K562 (cell line): ENCODE measurements around the gene CCM2. TPM values are rescaled to one million over a fixed set of nuclear protein-coding genes. Genes with fewer than 3 reads are reported as not detected.

ENCODE experiments used
- ATAC-seq: fragments of 200-7000 bp; cut with Tn5 transposase; 3 replicates; pipeline ENCODE4 v1.9.1; 2020; ENCODE audit warnings: moderate library complexity
- BruUV-seq: library from RNA; stranded (reverse); fragments of 400-500 nt; replicated peaks from 2 replicates; lab custom pipeline; 2021; lab: Mats Ljungman, UMichigan
- CTCF ChIA-PET: fragments of 300-600 bp; formaldehyde crosslinking; extraction: SDS; loops from one replicate; lab custom pipeline; 2021; ENCODE audit warnings: low intra/inter-chr PET ratio; lab: Yijun Ruan, JAX
- POLR2A ChIA-PET: fragments of 300-600, 350-650 bp; sonication (Branson Sonifier 250); formaldehyde crosslinking; extraction: SDS; loops from one replicate; lab custom pipeline; 2021; ENCODE audit warnings: antibody characterized with exemption, inconsistent platforms; lab: Yijun Ruan, JAX
- DNase-seq, 4 experiments: peaks; one replicate each; pipeline versions ENCODE4 v3.0.0 to v3.0.0-alpha.2; 2011 to 2018; ENCODE audit warnings: low spot score in 3 of 4, mixed read lengths in 3 of 4; ENCODE audit errors: extremely low read depth in 1 of 4
- FAIRE-seq: peaks from 2 replicates; lab custom pipeline; 2011; peaks lifted over from hg19 to GRCh38; lab: Jason Lieb, UNC
- H2AFZ ChIP-seq: 2 replicates; pipeline ENCODE4 v1.6.0; 2011; ENCODE audit warnings: low read depth, low read length, control low read depth, inconsistent platforms
- H3K27ac ChIP-seq: fragments of 200-600 bp; 3 replicates; pipeline ENCODE4 v1.8.0; 2011; ENCODE audit warnings: low read depth, mild to moderate bottlenecking, control low read depth, inconsistent platforms, low read length, moderate library complexity, mixed read lengths; ENCODE audit errors: extremely low read depth
- H3K27me3 ChIP-seq, 2 experiments: fragments of 300-600 bp in 1 of 2; 2 replicates in 1 of 2; 3 replicates in 1 of 2; pipeline versions ENCODE4 v1.6.0 to v1.8.0; 2011; ENCODE audit warnings: inconsistent platforms in 2 of 2, low read length in 2 of 2, mild to moderate bottlenecking in 1 of 2, mixed read lengths in 1 of 2, moderate library complexity in 1 of 2; ENCODE audit not compliant: control insufficient read depth in 2 of 2, insufficient read depth in 2 of 2
- H3K36me3 ChIP-seq: fragments of 300-600 bp; 3 replicates; pipeline ENCODE4 v1.8.0; 2011; ENCODE audit warnings: mild to moderate bottlenecking, low read length, inconsistent platforms; ENCODE audit not compliant: control insufficient read depth, insufficient read depth
- H3K4me1 ChIP-seq, 2 experiments: fragments of 200-600 bp in 1 of 2; replicated peaks in 1 of 2; 2 replicates in 1 of 2; 3 replicates in 1 of 2; pipeline versions ENCODE4 v1.5.1 to v1.8.0; 2011; ENCODE audit warnings: inconsistent platforms in 2 of 2, low read length in 2 of 2, mild to moderate bottlenecking in 1 of 2, mixed read lengths in 1 of 2, moderate library complexity in 1 of 2; ENCODE audit not compliant: control insufficient read depth in 2 of 2, insufficient read depth in 2 of 2
- H3K4me2 ChIP-seq: 2 replicates; pipeline ENCODE4 v1.6.1; 2011; ENCODE audit warnings: low read length, control low read depth, inconsistent platforms, mixed read lengths; ENCODE audit not compliant: insufficient read depth
- H3K4me3 ChIP-seq: fragments of 200-600 bp; sonication (generic), shearing (Covaris generic); 2 replicates; pipeline ENCODE4 v1.5.1; 2016; ENCODE audit warnings: control low read depth, inconsistent platforms
- H3K79me2 ChIP-seq: fragments of 200-600 bp; 3 replicates; pipeline ENCODE4 v1.8.0; 2011; ENCODE audit warnings: low read length, inconsistent platforms; ENCODE audit not compliant: control insufficient read depth, insufficient read depth
- H3K9ac ChIP-seq, 2 experiments: 2 replicates each; pipeline versions ENCODE4 v1.6.0 to v1.6.1; 2011; ENCODE audit warnings: low read depth in 2 of 2, low read length in 2 of 2, control low read depth in 1 of 2, inconsistent platforms in 1 of 2, mild to moderate bottlenecking in 1 of 2, mixed read lengths in 1 of 2; ENCODE audit not compliant: insufficient read depth in 1 of 2
- H3K9me1 ChIP-seq: one replicate; pipeline ENCODE4 v1.6.0; 2011; ENCODE audit warnings: inconsistent platforms, mild to moderate bottlenecking, low read length, moderate library complexity; ENCODE audit not compliant: control insufficient read depth, insufficient read depth
- H3K9me3 ChIP-seq: replicated peaks from 2 replicates; pipeline ENCODE4 v1.5.1; 2011; ENCODE audit warnings: low read depth, low read length, inconsistent platforms; ENCODE audit not compliant: control insufficient read depth, insufficient read depth
- H4K20me1 ChIP-seq: replicated peaks from 2 replicates; pipeline ENCODE4 v1.6.1; 2011; ENCODE audit warnings: low read length, inconsistent platforms, mixed read lengths; ENCODE audit not compliant: control insufficient read depth, insufficient read depth
- DDX20 ChIP-seq: fragments of 450-650 bp; IDR thresholded peaks from 2 replicates; pipeline ENCODE4 v1.6.1; 2016; ENCODE audit warnings: missing genetic modification characterization, low read depth, mild to moderate bottlenecking, missing compliant biosample characterization, moderate library complexity
- E2F3 ChIP-seq: fragments of 250-450 bp; sonication (Bioruptor Pico); IDR thresholded peaks from 2 replicates; pipeline ENCODE4 v1.4.0; 2020; ENCODE audit warnings: mild to moderate bottlenecking
- ETV1 ChIP-seq: fragments of 450-650 bp; conservative IDR thresholded peaks from 2 replicates; pipeline ENCODE4 v1.6.1; 2016; ENCODE audit warnings: missing genetic modification characterization, control low read depth, low read depth, missing compliant biosample characterization
- NR1H2 ChIP-seq: sonication (generic); formaldehyde crosslinking; IDR thresholded peaks from 2 replicates; pipeline ENCODE4 v1.4.0; 2020; ENCODE audit warnings: mild to moderate bottlenecking, missing genetic modification reagents
- PHF21A ChIP-seq: fragments of 450-650 bp; IDR thresholded peaks from 2 replicates; pipeline ENCODE4 v1.6.1; 2017; ENCODE audit warnings: low read depth, borderline replicate concordance
- RBBP5 ChIP-seq: fragments of 200-600 bp; sonication (generic); IDR thresholded peaks from 2 replicates; pipeline ENCODE4 v1.6.1; 2012; ENCODE audit warnings: borderline replicate concordance, mild to moderate bottlenecking, low read length, control low read depth, inconsistent platforms; ENCODE audit not compliant: insufficient read depth, poor library complexity, severe bottlenecking
- TAF15 ChIP-seq: fragments of 200-400 bp; formaldehyde crosslinking; IDR thresholded peaks from 2 replicates; pipeline ENCODE4 v1.6.1; 2017; ENCODE audit warnings: mild to moderate bottlenecking, low read depth, low read length, moderate library complexity
- ZNF551 ChIP-seq: fragments of 250-450 bp; sonication (Bioruptor Pico); IDR thresholded peaks from 2 replicates; pipeline ENCODE4 v1.5.0; 2021; ENCODE audit warnings: mild to moderate bottlenecking, moderate library complexity
- ZSCAN32 ChIP-seq: fragments of 450-650 bp; formaldehyde crosslinking; IDR thresholded peaks from 2 replicates; pipeline ENCODE4 v1.4.0; 2020; ENCODE audit warnings: mild to moderate bottlenecking, moderate library complexity
- WGBS: fragments of 100-300 bp; shearing (Covaris generic); methylation state at CpG from one replicate; pipeline ENCODE4 v1.1.6; 2016; ENCODE audit warnings: low coverage, mixed read lengths; ENCODE audit not compliant: insufficient coverage; ENCODE audit errors: missing lambda C conversion rate; 5-methylcytosine and 5-hydroxymethylcytosine counted together
- in situ Hi-C: fragments of 300-500 bp; cut with MboI; formaldehyde crosslinking; loops from 4 replicates; pipeline ENCODE4 v1.15.0; 2018; ENCODE audit warnings: inconsistent platforms, mixed read lengths
- intact Hi-C: fragments of 100-400 bp; cut with micrococcal nuclease; formaldehyde crosslinking; loops from 2 replicates; pipeline ENCODE4 v1.14.2; 2022
- polyA plus RNA-seq, 8 experiments: library from polyadenylated mRNA; depleted of rRNA in 4 of 8; stranded (reverse) in 5 of 8; unstranded in 3 of 8; fragments of >200 nt; fragmentation: Nextera tagmentation in 2 of 8; fragmentation: Illumina TruSeq in 1 of 8; extraction: Ambion mirVana in 2 of 8; extraction: Trizol in 1 of 8; gene quantifications; 2 replicates each; pipeline versions ENCODE4 v1.2.1 to v1.2.3, GENCODE V29; 2011 to 2014; ENCODE audit warnings: inconsistent platforms in 1 of 8, missing spikeins in 1 of 8
- total RNA-seq, 7 experiments: library from RNA; depleted of rRNA in 6 of 7; stranded (reverse); fragments of >200 nt in 6 of 7; fragmentation: Illumina TruSeq in 2 of 7; extraction: Trizol in 2 of 7; gene quantifications; 2 replicates each; pipeline versions ENCODE4 v1.2.1 to v1.2.3, GENCODE V29; 2011 to 2021; ENCODE audit warnings: low replicate concordance in 1 of 7
- TF ChIP-seq, protein P1 (sequence below): fragments of 450-650 bp; IDR thresholded peaks from 2 replicates; pipeline ENCODE4 v1.6.1; 2016; ENCODE audit warnings: mild to moderate bottlenecking

The CCM2 gene
- total and polyA plus RNA-seq, 9 of the 15 experiments (the other 6 are each of a cell fraction or from before 2014, with no cell fraction given), result 0.41 to 38.6 (median 25.9) TPM

GRCh38 chr7:45122975-45123860 lies 123.2 kb downstream of the CCM2 start:
- no peaks in the 10 kb centered on the region for H3K36me3 ChIP-seq
- WGBS, result 58% methylated on average over 13 of the region's 16 CpGs
- H4K20me1 ChIP-seq, result no peaks in the 10 kb centered on the region
- no peak overlapping the region for H3K4me3 ChIP-seq
- H3K27me3 ChIP-seq, result no peaks in the 10 kb centered on the region
- no TSS peak for BruUV-seq
- POLR2A ChIA-PET, result interaction anchor here (0.6 to 4.9 kb wide), 5 partner anchors 10 to 581 kb away, joined by 3 to 23 read pairs (median 3); partner anchors contain the start of gene TBRG4
- peaks cover 0 to 27% of the 10 kb centered on the region in 2 experiments; a peak in 3 of 5 replicates for H3K4me1 ChIP-seq
- H3K9me3 ChIP-seq, result no peaks in the 10 kb centered on the region
- no peaks in the 10 kb centered on the region for H3K9me1 ChIP-seq
- FAIRE-seq (no peak), DNase-seq (no peak), ATAC-seq (no peak; the same call in 2 of the 3 replicates)
- intact Hi-C loops (no loop called here), in situ Hi-C loops (no loop called here)
- H3K9ac ChIP-seq, result peak overlapping the region in 1 of 2 experiments; percentile 76; a peak in 2 of 4 replicates
- H3K79me2 ChIP-seq, result no peaks in the 10 kb centered on the region
- no peak overlapping the region for H3K4me2 ChIP-seq
- CTCF ChIA-PET, result no interaction called here
- TF ChIP-seq ETV1 (tag), result no peak
- no peak for TF ChIP-seq NR1H2 (CRISPR knock-in tag)
- TF ChIP-seq, protein P1, sequence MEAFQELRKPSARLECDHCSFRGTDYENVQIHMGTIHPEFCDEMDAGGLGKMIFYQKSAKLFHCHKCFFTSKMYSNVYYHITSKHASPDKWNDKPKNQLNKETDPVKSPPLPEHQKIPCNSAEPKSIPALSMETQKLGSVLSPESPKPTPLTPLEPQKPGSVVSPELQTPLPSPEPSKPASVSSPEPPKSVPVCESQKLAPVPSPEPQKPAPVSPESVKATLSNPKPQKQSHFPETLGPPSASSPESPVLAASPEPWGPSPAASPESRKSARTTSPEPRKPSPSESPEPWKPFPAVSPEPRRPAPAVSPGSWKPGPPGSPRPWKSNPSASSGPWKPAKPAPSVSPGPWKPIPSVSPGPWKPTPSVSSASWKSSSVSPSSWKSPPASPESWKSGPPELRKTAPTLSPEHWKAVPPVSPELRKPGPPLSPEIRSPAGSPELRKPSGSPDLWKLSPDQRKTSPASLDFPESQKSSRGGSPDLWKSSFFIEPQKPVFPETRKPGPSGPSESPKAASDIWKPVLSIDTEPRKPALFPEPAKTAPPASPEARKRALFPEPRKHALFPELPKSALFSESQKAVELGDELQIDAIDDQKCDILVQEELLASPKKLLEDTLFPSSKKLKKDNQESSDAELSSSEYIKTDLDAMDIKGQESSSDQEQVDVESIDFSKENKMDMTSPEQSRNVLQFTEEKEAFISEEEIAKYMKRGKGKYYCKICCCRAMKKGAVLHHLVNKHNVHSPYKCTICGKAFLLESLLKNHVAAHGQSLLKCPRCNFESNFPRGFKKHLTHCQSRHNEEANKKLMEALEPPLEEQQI, result no peak
- no peak for TF ChIP-seq E2F3
- no peak for TF ChIP-seq ZSCAN32 (CRISPR knock-in tag)
- TF ChIP-seq DDX20, result no peak
- TF ChIP-seq PHF21A, result no peak
- no peak for TF ChIP-seq RBBP5
- TF ChIP-seq TAF15, result no peak
- no peak for TF ChIP-seq ZNF551 (CRISPR knock-in tag)
- H3K27ac ChIP-seq, result no peak overlapping the region
- peak overlapping the region; percentile 27; the same call in 1 of the 2 replicates for H2AFZ ChIP-seq
